ENCODE results near the gene CFAP92.

CFAP92 gene, protein sequence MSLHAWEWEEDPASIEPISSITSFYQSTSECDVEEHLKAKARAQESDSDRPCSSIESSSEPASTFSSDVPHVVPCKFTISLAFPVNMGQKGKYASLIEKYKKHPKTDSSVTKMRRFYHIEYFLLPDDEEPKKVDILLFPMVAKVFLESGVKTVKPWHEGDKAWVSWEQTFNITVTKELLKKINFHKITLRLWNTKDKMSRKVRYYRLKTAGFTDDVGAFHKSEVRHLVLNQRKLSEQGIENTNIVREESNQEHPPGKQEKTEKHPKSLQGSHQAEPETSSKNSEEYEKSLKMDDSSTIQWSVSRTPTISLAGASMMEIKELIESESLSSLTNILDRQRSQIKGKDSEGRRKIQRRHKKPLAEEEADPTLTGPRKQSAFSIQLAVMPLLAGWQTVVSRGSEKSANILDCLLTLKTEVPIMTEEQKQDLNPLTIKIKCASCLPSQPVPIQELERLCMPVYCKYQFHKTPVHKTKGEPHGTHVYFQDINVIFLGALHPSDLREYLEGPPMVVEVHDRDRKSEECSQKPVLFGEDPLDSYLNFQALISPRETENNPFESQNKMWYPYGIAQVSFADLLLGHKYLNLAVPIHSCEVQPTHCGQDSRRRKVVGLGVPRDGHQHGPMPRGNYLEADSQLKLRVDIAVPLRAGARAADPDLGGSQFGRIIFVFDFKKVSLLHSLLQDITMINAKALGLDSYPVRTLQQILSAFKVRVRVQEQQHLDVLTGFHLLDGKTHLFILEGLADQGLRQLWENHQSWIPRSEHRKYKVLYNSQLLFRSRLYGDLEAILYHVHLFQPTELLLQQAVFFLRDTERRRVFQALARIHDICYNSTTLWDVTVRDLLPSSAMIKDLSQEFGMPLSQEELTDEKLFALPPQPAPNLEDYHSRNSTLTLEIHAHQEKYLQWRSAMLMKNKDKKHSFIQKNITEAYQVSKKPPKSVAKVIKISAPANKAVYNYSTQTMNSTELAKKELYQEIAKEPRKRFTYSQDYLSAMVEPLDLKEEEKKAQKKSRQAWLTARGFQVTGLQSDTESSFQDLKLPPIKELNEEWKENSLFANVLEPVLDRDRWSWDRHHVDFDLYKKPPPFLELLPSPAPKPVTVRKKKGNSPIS

DNA sequence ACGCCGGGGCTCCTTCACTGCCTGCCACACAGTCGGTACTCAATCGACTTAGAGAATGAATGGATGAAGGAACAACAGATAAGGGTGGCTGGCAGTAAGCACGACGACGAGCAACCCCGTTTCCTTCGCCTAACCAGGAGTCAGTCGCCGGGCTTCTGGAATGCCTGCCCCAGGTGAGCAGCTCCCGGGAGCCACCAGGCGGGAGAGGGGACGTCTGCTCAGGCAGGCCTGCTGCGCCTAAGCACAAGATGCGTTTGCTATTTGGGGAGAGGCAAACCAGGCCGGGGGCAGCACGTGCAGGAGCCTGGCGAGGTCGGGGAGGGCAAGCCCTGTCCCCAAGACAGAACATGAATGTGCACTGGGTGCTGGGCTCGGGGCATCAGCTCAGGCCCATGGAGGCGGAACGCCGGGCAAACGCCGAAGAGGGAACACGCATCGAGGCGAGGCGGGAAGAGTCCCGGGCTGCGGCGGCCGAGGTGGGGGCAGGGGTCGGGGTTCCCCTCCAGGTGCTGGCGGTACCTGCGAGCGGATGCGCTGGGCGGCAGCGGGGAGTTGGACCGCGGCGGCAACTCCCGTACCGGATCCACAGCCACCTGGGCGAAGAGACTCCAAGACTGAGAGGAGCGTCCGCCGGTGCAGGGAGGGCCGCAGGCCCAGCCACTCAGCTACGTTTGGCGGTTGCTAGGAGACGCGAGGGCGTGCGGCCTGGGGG is at the start of gene CFAP92:
Gene CFAP92, minus strand, starts transcription at position 616 of the 712 bp plus-strand sequence. CDS start 772 bp downstream, outside the sequence.
- peak; percentile 95 for DNase-seq

DNA sequence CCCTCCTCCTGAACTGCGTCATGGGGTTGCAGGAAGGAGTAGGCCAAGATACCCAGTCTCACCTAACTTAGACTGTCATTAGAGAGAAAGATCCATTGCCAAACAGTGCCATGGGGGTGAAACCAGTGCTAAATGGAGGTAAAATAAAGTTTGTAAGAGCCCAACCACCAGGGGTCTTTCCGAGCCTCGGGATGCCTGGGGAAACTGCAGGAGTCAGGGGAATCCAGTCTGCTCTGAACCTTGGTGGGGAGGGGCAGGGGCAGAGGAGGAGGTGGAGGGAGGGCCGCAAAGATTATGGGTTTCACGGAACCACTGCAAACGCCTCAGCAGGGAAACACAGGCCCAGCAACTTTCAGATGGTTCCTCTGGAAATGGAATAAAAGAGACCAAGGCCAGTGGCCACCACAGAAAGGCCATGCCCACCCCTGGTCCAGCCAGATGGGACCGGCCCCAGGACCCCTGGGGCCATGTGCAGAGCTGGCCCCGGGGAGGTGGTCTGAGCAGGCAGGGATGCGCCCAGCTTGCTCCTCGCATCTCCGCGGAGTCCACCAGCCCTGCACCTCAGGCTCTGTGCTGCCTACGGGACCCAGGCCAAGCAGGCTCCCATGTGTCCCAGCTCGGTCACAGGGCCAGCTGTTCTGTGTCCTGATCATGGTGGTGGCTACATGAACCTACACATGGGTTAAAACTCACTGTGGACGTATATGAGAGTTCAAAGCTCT is 46.9 kb upstream of the CFAP92 start:
- DNase-seq: no peak

DNA sequence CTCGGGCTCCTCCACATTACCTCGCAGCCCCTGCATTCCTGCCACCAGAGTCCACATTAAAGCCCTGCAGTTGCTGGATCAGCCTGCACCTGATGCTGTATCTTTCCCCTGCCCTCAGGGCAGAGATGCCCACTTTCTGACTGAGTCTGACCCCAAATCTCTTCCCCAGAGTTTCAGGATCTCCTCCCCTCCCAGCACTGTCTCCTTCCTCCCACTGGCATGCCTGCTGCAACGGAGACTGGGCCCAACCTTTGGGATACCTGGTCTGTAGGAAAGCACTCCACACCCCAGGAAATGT is 46.1 kb upstream of the CFAP92 start:
- no peak for DNase-seq

DNA sequence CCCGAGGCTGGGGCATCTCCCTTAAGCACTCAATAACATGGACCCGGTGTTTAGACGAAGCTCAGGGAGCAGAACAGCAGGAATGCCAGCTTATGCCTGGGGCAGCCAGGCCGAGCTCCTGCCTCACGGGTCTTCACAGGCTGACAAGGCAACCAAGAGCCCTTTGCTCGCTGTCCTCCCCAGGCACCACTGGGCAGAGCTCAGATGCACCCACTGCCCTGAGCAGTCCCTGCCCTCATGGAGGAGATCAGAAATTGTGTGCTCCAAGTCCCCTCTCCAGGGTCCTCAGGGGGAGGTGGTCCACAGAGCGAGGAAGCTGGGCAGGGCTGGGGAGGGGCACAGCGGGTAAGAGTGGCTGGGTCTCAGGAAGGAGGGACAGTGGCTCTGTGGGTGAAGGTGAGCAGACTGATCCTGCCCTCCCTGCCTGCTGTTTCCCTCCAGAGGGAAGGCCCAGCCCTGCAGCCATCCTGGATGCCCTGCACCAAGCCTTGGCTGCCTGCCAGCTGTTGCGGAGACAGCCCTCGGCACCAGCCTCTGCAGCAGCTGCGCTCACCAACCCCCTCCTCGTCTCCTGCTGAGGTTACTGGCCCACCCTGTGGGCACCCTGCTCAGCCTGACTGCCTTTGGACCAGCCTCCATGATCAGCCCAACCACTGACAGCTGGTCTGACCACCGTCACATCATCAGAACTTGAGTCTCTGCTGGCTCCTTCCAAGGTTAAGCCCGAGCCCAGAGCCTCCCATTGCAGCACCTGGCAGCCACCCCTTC is 45.6 kb upstream of the CFAP92 start:
- peak; percentile 42 for DNase-seq

DNA sequence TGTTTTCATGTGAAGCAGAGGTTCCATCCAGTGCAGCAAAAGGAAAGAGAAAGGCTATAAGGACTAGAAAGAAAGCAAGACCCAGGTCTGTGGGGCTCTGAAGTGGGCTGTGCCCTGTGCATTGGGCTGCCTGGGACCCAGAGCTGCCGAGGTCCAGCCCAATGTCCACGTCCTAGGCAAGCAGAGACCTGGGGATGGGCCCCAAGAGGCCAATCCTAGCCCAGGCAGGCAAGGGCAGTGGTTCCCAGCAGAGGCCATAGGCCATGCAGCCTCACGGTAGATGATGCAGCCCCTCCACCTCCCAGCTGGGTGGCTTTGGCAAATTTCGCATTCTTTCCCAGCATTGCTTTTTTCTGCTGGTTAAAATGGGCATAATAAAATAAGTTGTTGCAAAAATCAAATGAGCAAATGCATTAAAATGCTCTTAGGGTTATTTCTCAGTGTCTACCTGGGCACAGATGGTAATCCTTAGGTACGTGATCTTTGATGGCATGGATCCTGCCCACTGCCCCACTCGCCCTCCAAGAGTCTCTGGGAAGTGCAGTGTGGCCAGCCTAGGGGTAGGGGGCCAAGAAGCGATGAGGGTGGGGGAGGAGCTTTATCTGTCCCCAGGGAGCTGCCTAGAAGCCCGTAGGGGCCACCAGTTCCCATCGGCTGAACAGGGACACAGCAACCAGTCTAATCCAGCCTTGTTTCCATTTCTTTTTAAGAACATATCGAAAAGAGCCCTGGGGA is 44.4 kb upstream of the CFAP92 start:
- no peak for DNase-seq

DNA sequence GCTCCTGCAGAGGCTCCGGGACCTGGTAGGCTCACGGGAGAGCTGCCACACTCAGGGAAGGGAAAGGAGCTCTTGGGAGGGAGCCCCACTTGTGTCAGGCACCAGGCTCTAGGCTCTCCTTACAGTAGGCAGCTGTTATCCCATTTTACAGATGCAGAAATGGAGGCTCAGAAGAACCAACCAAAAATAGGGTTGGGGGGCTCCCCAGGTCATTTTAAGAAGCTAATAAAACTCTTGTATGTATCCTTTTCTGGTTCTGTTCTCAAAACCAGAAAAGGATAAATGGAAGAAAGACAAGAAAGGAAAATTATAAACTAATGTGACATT is 43.2 kb upstream of the CFAP92 start:
- DNase-seq: no peak

DNA sequence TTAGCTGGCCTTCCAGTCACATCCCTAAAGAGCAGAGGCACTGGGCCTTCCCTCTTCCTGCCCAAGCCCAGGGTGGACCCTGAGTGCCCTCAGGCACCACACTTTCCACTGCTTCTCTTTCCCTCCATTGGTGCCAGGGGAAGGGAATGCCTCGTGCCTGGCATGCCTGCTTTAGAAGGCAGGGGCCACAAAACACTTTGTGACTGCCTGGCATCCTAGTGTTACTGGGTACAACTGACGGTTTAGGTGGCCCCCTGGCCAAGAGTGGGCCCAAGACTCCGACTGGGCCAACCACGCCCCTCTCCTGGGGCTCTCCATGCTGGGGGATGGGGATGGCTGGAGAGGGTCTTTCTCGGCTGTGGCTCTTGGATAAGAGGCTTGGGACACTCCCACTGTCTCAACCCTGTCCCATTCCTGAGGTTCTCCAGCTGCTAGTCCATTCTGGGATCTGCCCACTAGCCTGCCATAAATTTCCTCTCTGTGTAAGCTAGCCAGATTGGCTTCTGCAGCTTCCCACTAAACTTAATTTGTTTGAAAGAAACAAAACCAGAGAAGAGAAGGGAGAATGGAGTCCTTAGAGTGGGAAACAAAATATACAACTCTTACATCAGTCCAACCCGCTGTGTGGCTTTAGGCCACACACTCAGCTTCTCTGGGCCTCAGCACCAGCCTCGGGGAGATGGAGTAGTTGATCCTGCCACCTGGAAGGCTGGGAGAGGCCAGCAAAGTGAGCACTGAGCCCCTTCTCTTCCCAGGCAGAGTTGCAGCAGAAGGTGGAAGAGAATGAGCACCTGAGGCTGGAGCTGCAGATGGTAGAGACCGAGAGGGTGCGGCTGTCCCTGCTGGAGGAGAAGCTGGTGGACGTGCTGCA is 42.6 kb upstream of the CFAP92 start:
- no peak for DNase-seq

DNA sequence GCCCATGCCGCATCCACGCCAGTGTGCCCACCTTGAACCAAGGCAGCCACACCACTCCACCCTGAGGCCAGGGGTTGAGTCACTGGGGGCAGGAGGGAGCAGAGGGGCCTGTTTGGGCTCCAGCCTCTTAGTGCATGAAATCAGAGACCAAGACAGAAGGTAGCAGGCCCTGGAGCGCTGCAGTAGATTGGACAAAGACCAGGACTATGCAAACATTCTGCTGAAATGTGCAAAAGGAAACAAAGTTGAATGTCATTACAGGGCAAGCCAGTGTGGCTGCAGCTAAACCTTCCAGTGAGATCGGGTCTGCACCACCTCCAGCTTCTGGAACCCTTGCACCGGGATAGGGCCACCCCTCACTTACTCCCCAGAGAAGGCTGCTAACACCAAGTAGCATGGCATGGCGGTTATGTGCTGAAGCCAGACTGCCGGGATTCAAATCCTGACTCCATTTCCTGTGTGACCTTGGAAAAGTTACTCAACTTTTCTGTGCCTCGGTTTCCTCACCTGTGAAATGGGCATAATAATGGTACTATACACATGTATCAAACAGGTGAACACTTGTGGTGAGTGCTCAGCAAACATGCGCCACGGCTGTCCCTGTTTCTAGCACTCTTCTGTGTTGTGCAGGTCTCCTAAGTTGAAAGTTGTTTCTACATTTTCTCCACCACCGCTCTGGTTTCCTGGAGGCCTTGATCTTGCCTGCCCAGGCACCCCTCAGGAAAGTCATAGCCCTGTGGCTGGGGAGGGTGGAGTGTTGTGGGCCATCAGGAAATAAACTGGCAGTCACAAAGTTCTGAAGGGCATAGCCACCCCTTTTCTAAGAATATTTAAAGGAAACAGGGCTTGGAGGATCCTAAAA is 41.7 kb upstream of the CFAP92 start:
- DNase-seq: peak; percentile 31

DNA sequence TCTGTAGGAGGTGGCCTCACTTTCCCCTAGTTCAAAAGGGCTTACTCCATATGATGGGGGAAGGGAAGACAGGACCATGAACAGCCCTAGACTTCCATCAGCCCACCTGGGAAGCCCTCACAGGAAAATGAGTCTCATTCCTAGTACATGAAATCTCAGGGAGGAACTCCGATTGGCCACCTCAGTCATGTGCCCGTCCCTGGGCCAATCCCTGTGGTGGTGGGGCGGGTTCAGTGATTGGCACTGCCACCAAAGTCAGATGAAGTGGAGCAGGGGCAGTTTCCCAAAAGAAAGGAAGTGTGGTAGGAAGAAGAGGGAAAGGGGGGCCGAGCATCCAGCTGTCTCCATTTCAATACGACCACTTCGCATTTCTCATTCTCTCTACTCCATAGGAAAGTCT is 40.8 kb upstream of the CFAP92 start:
- DNase-seq: no peak

DNA sequence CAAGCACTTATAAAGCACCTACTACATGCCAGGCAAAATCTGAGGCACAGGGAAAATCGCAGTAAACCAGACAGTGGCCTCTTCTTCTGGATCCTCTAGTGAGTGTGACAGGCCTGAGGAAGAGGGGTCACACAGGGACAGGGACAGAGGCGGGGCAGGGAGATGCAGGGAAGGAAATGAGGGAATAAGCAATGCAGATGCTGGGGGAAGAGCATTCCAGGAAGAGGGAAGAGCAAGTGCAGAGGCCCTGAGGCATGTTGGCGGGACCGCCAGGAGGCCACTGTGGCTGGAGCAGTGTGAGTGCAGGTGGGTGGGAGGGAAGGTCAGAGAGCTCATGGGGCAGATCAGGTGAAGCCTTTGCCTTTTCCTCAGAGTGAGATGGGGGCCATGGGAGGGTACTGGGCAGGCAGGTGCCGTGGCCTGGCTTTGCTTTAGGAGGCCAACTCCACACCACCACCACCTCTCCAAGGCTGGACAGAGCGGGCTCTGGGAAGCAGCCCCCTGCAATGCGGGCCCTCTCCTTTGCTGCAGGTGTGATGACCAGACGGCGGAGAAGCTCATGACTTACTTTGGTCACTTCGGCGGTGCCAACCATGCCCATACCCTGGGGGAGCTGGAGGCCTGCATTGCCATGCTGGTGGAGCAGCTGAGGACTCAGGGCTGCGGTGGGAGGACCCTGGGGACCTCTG is 39.9 kb upstream of the CFAP92 start:
- no peak for DNase-seq

DNA sequence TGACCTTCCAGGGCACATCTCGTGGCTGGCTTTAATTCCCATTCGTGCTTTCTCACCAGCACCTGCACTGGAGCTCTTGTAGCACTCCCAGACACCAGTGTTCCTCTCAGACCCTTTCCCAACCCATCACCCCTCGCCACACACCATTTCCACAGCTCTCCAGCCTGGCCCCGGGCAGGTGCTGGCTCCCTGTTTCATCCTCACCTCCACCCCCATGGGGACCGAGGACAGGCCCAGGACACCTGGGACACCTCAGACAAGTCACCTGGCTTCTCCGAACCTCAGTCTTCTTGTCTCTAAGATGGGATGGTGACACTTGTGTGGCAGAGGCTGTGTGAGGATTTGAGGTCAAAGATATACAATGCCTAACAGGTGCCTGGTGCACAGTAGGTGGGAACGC is 39.3 kb upstream of the CFAP92 start:
- no peak for DNase-seq

DNA sequence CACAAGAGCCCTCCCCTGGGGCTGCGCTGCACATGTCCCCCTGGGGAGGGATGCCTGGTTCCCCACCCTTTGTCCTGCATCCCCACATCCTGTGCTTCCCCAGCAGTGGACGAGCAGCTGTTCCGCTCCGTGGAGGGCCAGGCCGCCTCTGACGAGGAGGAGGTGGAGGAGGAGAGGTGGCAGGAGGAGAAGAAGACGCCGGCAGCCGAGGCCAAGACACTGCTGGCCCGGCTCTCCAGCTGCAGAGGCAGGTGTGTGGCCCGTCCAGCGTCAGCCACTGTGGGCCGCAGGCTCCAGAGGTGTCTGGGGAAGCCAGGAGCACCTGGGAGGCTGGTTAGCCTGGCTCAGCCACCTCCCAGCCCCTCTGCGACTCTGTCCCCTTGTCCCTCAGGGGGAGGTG is 38.8 kb upstream of the CFAP92 start:
- DNase-seq: no peak

DNA sequence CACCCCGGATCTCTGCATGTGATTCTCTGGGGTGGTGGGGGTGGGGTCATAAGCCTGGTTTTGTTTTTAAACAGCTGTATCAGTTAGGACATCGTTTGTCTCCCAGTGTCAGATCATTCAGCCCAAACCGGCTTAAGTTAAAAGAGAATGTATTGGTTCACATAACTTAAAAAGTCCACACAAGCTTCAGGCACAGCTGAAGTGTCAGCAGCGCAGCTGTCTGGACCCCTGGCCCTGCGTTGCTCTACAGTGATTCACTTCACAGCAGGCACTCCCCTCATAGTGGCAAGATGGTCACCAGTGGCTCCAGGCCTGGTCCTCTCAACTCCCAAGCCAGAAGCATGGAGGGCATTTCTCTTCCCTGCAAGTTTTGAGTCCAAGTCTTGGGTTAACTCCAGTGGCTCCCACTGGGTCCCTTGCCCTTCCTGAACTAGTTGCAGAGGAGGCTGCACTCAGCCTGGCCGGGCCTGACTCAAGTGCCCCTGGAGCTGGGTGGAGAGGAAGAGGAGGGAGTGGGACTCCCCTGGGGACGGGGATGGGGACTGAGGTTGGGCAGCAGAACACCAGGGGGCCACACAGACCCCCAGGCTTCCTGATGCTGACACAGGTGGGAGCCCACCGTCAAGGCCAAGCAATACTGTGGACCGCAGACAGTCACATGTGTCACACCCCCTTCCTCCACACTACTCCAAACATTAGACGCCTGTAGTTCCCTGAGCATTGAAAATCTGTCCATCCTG is 37.8 kb upstream of the CFAP92 start:
- DNase-seq: no peak

DNA sequence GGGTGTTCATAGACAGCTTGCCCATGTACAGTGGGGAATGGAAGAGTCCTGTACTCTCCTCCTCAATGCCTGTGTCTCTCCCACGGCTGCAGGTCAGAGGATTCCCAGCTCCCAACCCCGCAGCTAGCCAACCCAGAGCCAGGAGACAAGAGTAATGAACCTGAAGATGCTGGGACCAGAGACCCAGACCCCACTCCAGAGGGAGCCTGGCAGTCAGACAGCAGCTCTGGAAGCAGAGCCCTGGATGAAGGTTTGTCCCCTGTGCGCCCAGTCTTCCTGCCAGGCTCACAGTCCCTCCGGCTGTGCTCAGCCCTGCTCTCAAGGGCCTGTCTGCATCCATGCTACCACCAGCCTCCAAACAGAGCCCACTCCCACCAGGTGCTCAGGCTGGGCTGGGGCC is 36.7 kb upstream of the CFAP92 start:
- DNase-seq: no peak

DNA sequence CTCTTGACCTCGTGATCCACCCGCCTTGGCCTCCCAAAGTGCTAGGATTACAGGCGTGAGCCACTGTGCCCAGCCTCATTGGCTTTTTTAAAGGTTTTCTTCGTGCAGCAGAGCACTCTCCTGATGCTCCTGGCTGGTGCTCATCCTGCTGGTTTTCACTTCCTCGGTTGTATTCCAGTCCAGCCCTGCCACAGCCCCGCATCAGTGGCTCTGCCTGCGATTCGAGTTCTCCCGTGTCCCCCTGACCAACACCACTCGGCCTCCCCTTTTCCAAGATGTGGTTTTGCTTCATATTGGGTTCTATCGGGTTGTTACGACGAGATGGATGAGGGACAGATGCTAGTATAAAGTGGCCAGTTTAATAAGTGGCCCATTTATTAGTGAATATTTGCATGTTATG is 35.0 kb upstream of the CFAP92 start:
- no peak for DNase-seq

DNA sequence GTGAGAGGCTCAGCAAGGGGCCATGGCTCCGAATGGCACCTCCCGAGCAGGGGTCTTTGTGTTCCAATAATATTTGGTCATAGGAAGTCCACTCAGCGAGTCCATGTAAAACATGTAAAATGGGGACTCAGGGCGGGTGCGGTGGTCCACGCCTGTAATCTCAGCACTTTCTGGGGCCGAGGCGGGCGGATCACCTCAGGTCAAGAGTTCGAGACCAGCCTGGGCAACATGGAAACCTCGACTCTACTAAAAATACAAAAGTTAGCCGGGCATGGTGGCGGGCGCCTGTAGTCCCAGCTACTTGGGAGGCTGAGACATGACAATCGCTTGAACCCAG is 33.6 kb upstream of the CFAP92 start:
- no peak for DNase-seq

DNA sequence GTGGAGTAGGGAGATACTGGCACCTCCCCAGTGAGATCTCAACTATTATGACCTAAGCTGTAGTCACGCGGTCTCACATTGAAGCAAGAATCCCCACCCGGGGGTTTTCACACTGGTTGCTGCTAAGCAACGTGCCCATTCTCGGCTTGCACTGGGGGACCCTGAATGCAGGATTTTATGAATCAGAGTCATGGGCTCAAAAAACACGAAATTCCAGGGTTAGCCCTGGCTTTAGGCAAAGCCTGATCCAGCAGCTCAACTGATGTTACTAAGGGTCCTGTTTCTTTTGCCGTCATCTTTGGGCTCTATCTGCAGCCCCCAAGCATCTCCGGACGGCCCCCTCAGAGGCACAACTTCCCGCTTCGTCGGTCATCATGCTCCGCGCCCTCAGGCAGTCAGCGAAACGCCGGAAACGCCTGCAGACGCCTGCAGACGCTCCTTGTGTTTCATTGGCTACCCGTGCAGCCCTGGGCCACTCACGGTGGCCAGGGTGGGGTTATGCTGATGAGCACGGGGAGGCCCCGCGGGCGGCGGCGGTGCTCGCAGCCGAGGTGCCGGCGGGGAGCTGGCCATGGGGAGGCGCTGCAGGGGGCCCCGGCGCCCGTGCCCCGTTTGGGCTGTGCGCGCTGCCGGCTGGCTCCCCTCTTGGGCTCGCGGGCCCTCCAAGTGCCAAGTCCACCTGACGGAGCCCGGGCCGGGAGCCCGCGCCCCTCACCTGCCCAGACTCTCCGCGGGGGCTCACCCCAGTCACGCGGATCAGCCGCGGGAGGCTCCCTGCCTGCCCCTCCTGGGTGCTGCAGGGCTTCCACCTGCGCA is 33.1 kb upstream of the CFAP92 start:
- DNase-seq: peak; percentile 94

Measured in CD4-positive, alpha-beta T cell treated with Interleukin-6 for 4 hours (primary cell).